H1 (cell line): Measurements from ENCODE around the gene TGIF1. TPM values are rescaled to one million over a fixed set of nuclear protein-coding genes. Genes with fewer than 3 reads are reported as not detected.

Source experiments
- CTCF ChIA-PET: fragments of 300-600 bp; sonication (Branson Sonifier 250); formaldehyde crosslinking; loops from one replicate; lab custom pipeline; 2021; ENCODE audit not compliant: partially characterized antibody; lab: Charles Lee
- POLR2A ChIA-PET: fragments of 300-600 bp; sonication (Branson Sonifier 250); formaldehyde crosslinking; loops from one replicate; lab custom pipeline; 2021; ENCODE audit warnings: inconsistent platforms; ENCODE audit not compliant: partially characterized antibody; lab: Charles Lee
- DNase-seq, 2 experiments: peaks; one replicate each; pipeline versions ENCODE4 v3.0.0 to v3.0.0-alpha.2; 2010 to 2022; ENCODE audit warnings: low spot score in 2 of 2, low read depth in 1 of 2, mixed read lengths in 1 of 2
- FAIRE-seq: peaks from 2 replicates; lab custom pipeline; 2011; peaks lifted over from hg19 to GRCh38; lab: Jason Lieb, UNC
- H2AFZ ChIP-seq: 2 replicates; pipeline ENCODE4 v1.8.1; 2012; ENCODE audit warnings: low read length, inconsistent platforms
- H2AK5ac ChIP-seq: 2 replicates; pipeline ENCODE4 v1.6.1; 2013; ENCODE audit warnings: low read depth, low read length
- H2BK120ac ChIP-seq: replicated peaks from 2 replicates; pipeline ENCODE3; 2013; ENCODE audit warnings: low read depth, low read length, inconsistent platforms
- H2BK12ac ChIP-seq: 2 replicates; pipeline ENCODE4 v1.6.1; 2013; ENCODE audit warnings: low read depth, low read length
- H2BK15ac ChIP-seq: 2 replicates; pipeline ENCODE4 v1.6.1; 2013; ENCODE audit warnings: low read length
- H2BK20ac ChIP-seq: 2 replicates; pipeline ENCODE4 v1.6.1; 2013; ENCODE audit warnings: low read length
- H2BK5ac ChIP-seq: 2 replicates; pipeline ENCODE4 v1.6.1; 2013; ENCODE audit warnings: low read depth, low read length
- H3K14ac ChIP-seq: 2 replicates; pipeline ENCODE4 v1.6.1; 2013; ENCODE audit warnings: inconsistent platforms; ENCODE audit not compliant: insufficient read length
- H3K18ac ChIP-seq: 2 replicates; pipeline ENCODE4 v1.6.1; 2013; ENCODE audit warnings: low read length; ENCODE audit errors: extremely low read depth
- H3K23ac ChIP-seq: 2 replicates; pipeline ENCODE4 v1.6.1; 2013; ENCODE audit warnings: inconsistent platforms; ENCODE audit not compliant: insufficient read length
- H3K23me2 ChIP-seq: 2 replicates; pipeline ENCODE4 v1.6.1; 2013; ENCODE audit warnings: low read depth, low read length
- H3K27ac ChIP-seq: 2 replicates; pipeline ENCODE4 v1.6.1; 2011; ENCODE audit warnings: low read depth, low read length, inconsistent platforms
- H3K27me3 ChIP-seq, 4 experiments: replicated peaks in 1 of 4; 1 replicate in 1 of 4; 2 replicates in 3 of 4; pipeline versions ENCODE4 v1.6.1 to v1.8.1; 2011 to 2013; ENCODE audit warnings: low read length in 3 of 4, mild to moderate bottlenecking in 3 of 4, inconsistent platforms in 2 of 4, mixed read lengths in 2 of 4, moderate library complexity in 1 of 4; ENCODE audit not compliant: control insufficient read depth in 3 of 4, insufficient read depth in 3 of 4; ENCODE audit errors: extremely low read depth in 1 of 4
- H3K36me3 ChIP-seq, 4 experiments: 2 replicates each; pipeline versions ENCODE4 v1.6.1 to v1.8.1; 2011 to 2013; ENCODE audit warnings: mild to moderate bottlenecking in 4 of 4, low read length in 3 of 4, moderate library complexity in 2 of 4, control low read depth in 1 of 4, inconsistent platforms in 1 of 4; ENCODE audit not compliant: insufficient read depth in 4 of 4, control insufficient read depth in 2 of 4
- H3K4ac ChIP-seq: replicated peaks from 2 replicates; pipeline ENCODE3; 2013; ENCODE audit warnings: low read length, low read depth, mixed read lengths, inconsistent platforms; ENCODE audit not compliant: insufficient read length
- H3K4me1 ChIP-seq, 4 experiments: replicated peaks in 1 of 4; 1 replicate in 1 of 4; 2 replicates in 3 of 4; pipeline versions ENCODE4 v1.6.1 to v1.8.1; 2011 to 2013; ENCODE audit warnings: low read length in 3 of 4, inconsistent platforms in 2 of 4, mixed read lengths in 1 of 4; ENCODE audit not compliant: insufficient read depth in 4 of 4, control insufficient read depth in 3 of 4
- H3K4me2 ChIP-seq, 2 experiments: 2 replicates each; pipeline versions ENCODE4 v1.6.1 to v1.8.1; 2011 to 2013; ENCODE audit warnings: low read depth in 2 of 2, low read length in 2 of 2, control low read depth in 1 of 2, inconsistent platforms in 1 of 2, mild to moderate bottlenecking in 1 of 2; ENCODE audit not compliant: insufficient read depth in 1 of 2
- H3K4me3 ChIP-seq, 4 experiments: fragments of 200-600, 300-600 bp in 1 of 4; sonication (generic), shearing (Covaris generic), sonication (Bioruptor Twin) in 1 of 4; 2 replicates each; pipeline versions ENCODE4 v1.5.1 to v1.8.1; 2011 to 2016; ENCODE audit warnings: low read length in 4 of 4, low read depth in 3 of 4, control low read depth in 2 of 4, inconsistent platforms in 2 of 4, mild to moderate bottlenecking in 2 of 4, mixed read lengths in 1 of 4, moderate library complexity in 1 of 4; ENCODE audit not compliant: insufficient read depth in 2 of 4; ENCODE audit errors: extremely low read depth in 1 of 4
- H3K56ac ChIP-seq: replicated peaks from 2 replicates; pipeline ENCODE3; 2013; ENCODE audit warnings: low read depth, mild to moderate bottlenecking, mixed read lengths, low read length, inconsistent platforms; ENCODE audit not compliant: insufficient read length
- H3K79me1 ChIP-seq: 2 replicates; pipeline ENCODE4 v1.6.1; 2013; ENCODE audit warnings: low read depth, low read length, control low read depth
- H3K79me2 ChIP-seq, 2 experiments: 2 replicates each; pipeline versions ENCODE4 v1.6.1 to v1.8.1; 2012 to 2013; ENCODE audit warnings: low read length in 2 of 2, mild to moderate bottlenecking in 2 of 2, inconsistent platforms in 1 of 2; ENCODE audit not compliant: insufficient read depth in 2 of 2, control insufficient read depth in 1 of 2
- H3K9ac ChIP-seq, 4 experiments: replicated peaks in 1 of 4; 1 replicate in 1 of 4; 2 replicates in 3 of 4; pipeline versions ENCODE4 v1.6.1 to v1.8.1; 2011 to 2013; ENCODE audit warnings: low read depth in 3 of 4, low read length in 3 of 4, control low read depth in 2 of 4, mild to moderate bottlenecking in 2 of 4, moderate library complexity in 2 of 4, inconsistent platforms in 1 of 4; ENCODE audit errors: extremely low read depth in 1 of 4
- H3K9me3 ChIP-seq, 2 experiments: 2 replicates each; pipeline versions ENCODE4 v1.6.1 to v1.8.1; 2012 to 2013; ENCODE audit warnings: mild to moderate bottlenecking in 2 of 2, moderate library complexity in 2 of 2, control low read depth in 1 of 2, inconsistent platforms in 1 of 2, low read depth in 1 of 2, low read length in 1 of 2, mixed read lengths in 1 of 2; ENCODE audit not compliant: insufficient read depth in 2 of 2
- H4K20me1 ChIP-seq, 2 experiments: replicated peaks in 1 of 2; 2 replicates each; pipeline versions ENCODE3 to v1.8.1; 2011 to 2013; ENCODE audit warnings: inconsistent platforms in 2 of 2, low read length in 2 of 2, mild to moderate bottlenecking in 1 of 2; ENCODE audit not compliant: insufficient read depth in 2 of 2, control insufficient read depth in 1 of 2
- H4K5ac ChIP-seq: 2 replicates; pipeline ENCODE4 v1.6.1; 2013; ENCODE audit warnings: low read length, low read depth, mixed read lengths, inconsistent platforms; ENCODE audit not compliant: insufficient read length
- H4K8ac ChIP-seq: 2 replicates; pipeline ENCODE4 v1.8.0; 2013; ENCODE audit warnings: mild to moderate bottlenecking, moderate library complexity, low read length, inconsistent platforms; ENCODE audit not compliant: insufficient read depth; ENCODE audit errors: extremely low read depth
- H4K91ac ChIP-seq: replicated peaks from 2 replicates; pipeline ENCODE3; 2013; ENCODE audit warnings: low read length, mixed read lengths, inconsistent platforms; ENCODE audit not compliant: insufficient read length
- BCL11A ChIP-seq, 2 experiments: IDR thresholded peaks; one replicate each; pipeline ENCODE4 v1.6.1; 2011; ENCODE audit warnings: low read depth in 2 of 2, low read length in 2 of 2, mild to moderate bottlenecking in 2 of 2
- CBX8 ChIP-seq: fragments of 300-800, 300-1000 bp; sonication (generic); IDR thresholded peaks from 2 replicates; pipeline ENCODE4 v1.7.1; 2016; ENCODE audit warnings: low read depth, low read length, borderline replicate concordance
- CHD1 ChIP-seq: IDR thresholded peaks from 2 replicates; pipeline ENCODE4 v1.6.1; 2012; ENCODE audit warnings: low read depth, low read length, improper control_type of control experiment
- FOSL1 ChIP-seq: IDR thresholded peaks from 2 replicates; pipeline ENCODE4 v1.6.1; 2011; ENCODE audit warnings: mild to moderate bottlenecking, low read depth, low read length, moderate library complexity; ENCODE audit not compliant: insufficient read depth
- GABPA ChIP-seq: IDR thresholded peaks from 2 replicates; pipeline ENCODE4 v1.6.1; 2011; ENCODE audit warnings: mild to moderate bottlenecking, low read length, moderate library complexity, borderline replicate concordance; ENCODE audit not compliant: insufficient read depth
- HDAC6 ChIP-seq: IDR thresholded peaks from one replicate; pipeline ENCODE4 v1.7.1; 2012; ENCODE audit warnings: low read depth, mild to moderate bottlenecking, inconsistent platforms, low read length, moderate library complexity
- KDM4A ChIP-seq: IDR thresholded peaks from one replicate; pipeline ENCODE4 v1.7.1; 2012; ENCODE audit warnings: low read depth, mild to moderate bottlenecking, moderate library complexity, low read length, inconsistent platforms; ENCODE audit not compliant: severe bottlenecking
- MAX ChIP-seq: IDR thresholded peaks from 2 replicates; pipeline ENCODE4 v1.6.1; 2012; ENCODE audit warnings: inconsistent platforms
- RFX5 ChIP-seq: IDR thresholded peaks from 2 replicates; pipeline ENCODE4 v1.6.1; 2011; ENCODE audit warnings: low read depth, low read length, improper control_type of control experiment, borderline replicate concordance
- RNF2 ChIP-seq: fragments of 200-900, 300-1000 bp; sonication (generic); IDR thresholded peaks from 2 replicates; pipeline ENCODE4 v1.7.1; 2016; ENCODE audit warnings: borderline replicate concordance, low read depth, mild to moderate bottlenecking, antibody characterized with exemption, low read length; ENCODE audit not compliant: poor library complexity, severe bottlenecking; ENCODE audit errors: missing control alignments
- SUZ12 ChIP-seq: fragments of 200-600 bp; sonication (generic); IDR thresholded peaks from 2 replicates; pipeline ENCODE4 v1.6.1; 2012; ENCODE audit warnings: mild to moderate bottlenecking, inconsistent platforms, low read length, moderate library complexity, mixed read lengths
- TAF7 ChIP-seq: optimal IDR thresholded peaks from 2 replicates; pipeline ENCODE3; 2011; ENCODE audit warnings: low read depth, mild to moderate bottlenecking, inconsistent platforms, low read length, moderate library complexity, borderline replicate concordance
- TEAD4 ChIP-seq: IDR thresholded peaks from 2 replicates; pipeline ENCODE4 v1.6.1; 2012; ENCODE audit warnings: low read depth, low read length, inconsistent platforms, mixed read lengths
- WGBS, 2 experiments: shearing (Covaris generic) in 1 of 2; methylation state at CpG; one replicate each; pipeline versions ENCODE4 v1.1.6 to v1.1.7; 2013 to 2015; ENCODE audit warnings: low lambda C conversion rate in 2 of 2, mixed read lengths in 2 of 2, inconsistent platforms in 1 of 2, low coverage in 1 of 2, missing lambda C conversion rate in 1 of 2; ENCODE audit not compliant: insufficient replicate concordance in 2 of 2, insufficient coverage in 1 of 2, insufficient read length in 1 of 2; ENCODE audit errors: extremely low coverage in 1 of 2, missing lambda C conversion rate in 1 of 2; 5-methylcytosine and 5-hydroxymethylcytosine counted together
- polyA plus RNA-seq, 7 experiments: library from polyadenylated mRNA; depleted of rRNA in 3 of 7; stranded (reverse) in 5 of 7; unstranded in 2 of 7; fragments of >200 nt in 5 of 7; fragments of 200-250 nt in 2 of 7; gene quantifications; 1 replicate in 5 of 7; 2 replicates in 1 of 7; 4 replicates in 1 of 7; pipeline versions ENCODE4 v1.2.1 to v1.2.3, GENCODE V29; 2011 to 2013; ENCODE audit warnings: missing spikeins in 2 of 7, mixed read lengths in 2 of 7
- total RNA-seq: library from RNA; stranded (reverse); fragmentation: NEBNext Ultra II Directional; extraction: Animal tissue kit (Norgen Biotek cat#: 25700); gene quantifications from 2 replicates; pipeline ENCODE4 v1.2.1, GENCODE V29; 2021

TGIF1 gene
- total and polyA plus RNA-seq, 2 of the 8 experiments (the other 6 are each of a cell fraction or from before 2014, with no cell fraction given): 256 to 262 TPM

GRCh38 chr18:3463051-3463450 is 13.1 kb downstream of the TGIF1 start:
- H2BK15ac ChIP-seq: no peak overlapping the region
- no peak overlapping the region for H2AK5ac ChIP-seq
- no peaks in the 10 kb centered on the region for H3K79me1 ChIP-seq
- no peak overlapping the region for H3K4ac ChIP-seq
- no peak overlapping the region for H3K18ac ChIP-seq
- H4K91ac ChIP-seq: no peak overlapping the region
- ChIA-PET POLR2A (interaction anchor here (0.8 to 3.6 kb wide), 3 partner anchors 11 to 132 kb away, joined by 3 to 20 read pairs (median 3); no protein-coding TSS in a partner anchor), CTCF (interaction anchor here (0.6 to 1.5 kb wide), 6 partner anchors 15 to 203 kb away, joined by 3 to 8 read pairs (median 4); no protein-coding TSS in a partner anchor)
- H3K4me2 ChIP-seq: no peak overlapping the region
- H3K27me3 ChIP-seq: no peaks in the 10 kb centered on the region
- H3K4me3 ChIP-seq: no peak overlapping the region
- H2BK12ac ChIP-seq: no peak overlapping the region
- DNase-seq: no peak
- H3K4me1 ChIP-seq: peaks cover 6 to 22% (median 13%) of the 10 kb centered on the region in 4 experiments; a peak in 6 of 7 replicates
- WGBS, 2 experiments: 82% methylated on average over 2 of the region's 2 CpGs; no CpG with 5 or more reads in 1 of the 2 experiments
- H2BK5ac ChIP-seq: no peak overlapping the region
- H3K27ac ChIP-seq: no peak overlapping the region
- no peak overlapping the region for H2BK20ac ChIP-seq
- no peaks in the 10 kb centered on the region for H3K9me3 ChIP-seq
- H3K56ac ChIP-seq: no peak overlapping the region
- no peak overlapping the region for H3K23ac ChIP-seq
- H2BK120ac ChIP-seq: no peak overlapping the region
- no peak overlapping the region for H3K9ac ChIP-seq
- no peaks in the 10 kb centered on the region for H3K23me2 ChIP-seq
- H3K14ac ChIP-seq: no peak overlapping the region
- no peak overlapping the region for H2AFZ ChIP-seq
- H3K36me3 ChIP-seq: peaks cover 5 to 25% (median 17%) of the 10 kb centered on the region in 4 experiments; a peak in 7 of 8 replicates
- no peak overlapping the region for H4K5ac ChIP-seq
- no peak for FAIRE-seq
- peaks cover 0 to 16% of the 10 kb centered on the region in 2 experiments; a peak in 2 of 4 replicates for H3K79me2 ChIP-seq
- H4K20me1 ChIP-seq: peaks cover 0 to 2% of the 10 kb centered on the region in 2 experiments
- no peak overlapping the region for H4K8ac ChIP-seq
- no peak for TF ChIP-seq HDAC6
- no peak for TF ChIP-seq RFX5
- no peak for TF ChIP-seq KDM4A
- no peak for TF ChIP-seq RNF2
- no peak for TF ChIP-seq TEAD4
- no peak for TF ChIP-seq GABPA
- TF ChIP-seq BCL11A (IDR thresholded peaks at IDR 0.05; ENCODE audit: low read depth in 2 of 2, low read length in 2 of 2): no peak
- no peak for TF ChIP-seq FOSL1
- TF ChIP-seq TAF7: no peak
- TF ChIP-seq CBX8: no peak
- no peak for TF ChIP-seq MAX
- no peak for TF ChIP-seq CHD1
- TF ChIP-seq SUZ12: no peak
